GM19397 (cell line): ENCODE results near the gene IL34.

Experiments
- ATAC-seq: cut with Tn5 transposase; IDR thresholded peaks from one replicate; pipeline ENCODE4 v1.9.1; 2021; ENCODE audit warnings: mild to moderate bottlenecking, moderate library complexity; ENCODE audit not compliant: unreplicated experiment

The IL34 gene

GRCh38 chr16:70687102-70687511 is 40.7 kb downstream of the IL34 start:
- no peak for ATAC-seq

- no peak for ATAC-seq
Observed at GRCh38 chr16:70687671-70688245, 41.4 kb downstream of the IL34 start.

- ATAC-seq: no peak
Observed at GRCh38 chr16:70688246-70688742, 41.9 kb downstream of the IL34 start.

GRCh38 chr16:70689035-70689969 is 42.9 kb downstream of the IL34 start:
- no peak for ATAC-seq

- no peak for ATAC-seq
Observed at GRCh38 chr16:70689970-70690891, 43.9 kb downstream of the IL34 start.

GRCh38 chr16:70691223-70692129 is 45.1 kb downstream of the IL34 start:
- ATAC-seq: no peak

GRCh38 chr16:70692130-70692872 is 45.9 kb downstream of the IL34 start:
- ATAC-seq: no peak

GRCh38 chr16:70692873-70693671 is 46.7 kb downstream of the IL34 start:
- no peak for ATAC-seq

- no peak for ATAC-seq
Observed at GRCh38 chr16:70694088-70694867, 47.9 kb downstream of the IL34 start.

GRCh38 chr16:70694868-70695218 is 48.5 kb downstream of the IL34 start:
- ATAC-seq: no peak

GRCh38 chr16:70695331-70696070 is 49.1 kb downstream of the IL34 start:
- ATAC-seq: no peak

- no peak for ATAC-seq
Observed at GRCh38 chr16:70696355-70696754, 50.0 kb downstream of the IL34 start.

- ATAC-seq: no peak
Observed at GRCh38 chr16:70696952-70697593, 50.7 kb downstream of the IL34 start.

GRCh38 chr16:70697594-70698170 is 51.3 kb downstream of the IL34 start:
- ATAC-seq: no peak

GRCh38 chr16:70698901-70699300 is 52.5 kb downstream of the IL34 start:
- ATAC-seq: no peak

- no peak for ATAC-seq
Observed at GRCh38 chr16:70699696-70700095, 53.3 kb downstream of the IL34 start.
